SK-N-SH (cell line): ENCODE measurements around the gene ORC3. TPM values are rescaled to one million over a fixed set of nuclear protein-coding genes. Genes with fewer than 3 reads are reported as not detected.
"Not testable (repeated sequence)": the region's sequence is repeated elsewhere in the genome, so short reads cannot be mapped to it uniquely, and the experiment has no call there.

Experiments used
- CTCF ChIA-PET: fragments of 300-600, 350-600 bp; formaldehyde crosslinking; extraction: SDS; loops from one replicate; lab custom pipeline; 2021; lab: Yijun Ruan, JAX
- POLR2A ChIA-PET: fragments of 350-600 bp; sonication (Branson Sonifier 250); formaldehyde crosslinking; extraction: SDS; loops from one replicate; lab custom pipeline; 2020; ENCODE audit warnings: antibody characterized with exemption, inconsistent platforms; lab: Yijun Ruan, JAX
- DNase-seq: peaks from one replicate; pipeline ENCODE4 v3.0.0; 2012
- H2AFZ ChIP-seq: fragments of 200-600 bp; sonication (generic); 2 replicates; pipeline ENCODE4 v1.8.1; 2016; ENCODE audit warnings: antibody characterized with exemption, mild to moderate bottlenecking, low read depth
- H3F3A ChIP-seq: fragments of 200-600 bp; sonication (generic); replicated peaks from 2 replicates; pipeline ENCODE3; 2016; ENCODE audit warnings: antibody characterized with exemption, mild to moderate bottlenecking; ENCODE audit not compliant: insufficient read depth
- H3K27ac ChIP-seq, 2 experiments: fragments of 200-500 bp in 1 of 2; fragments of 200-600 bp in 1 of 2; sonication (Bioruptor generic) in 1 of 2; sonication (generic), shearing (Covaris generic) in 1 of 2; 2 replicates each; pipeline versions ENCODE4 v1.5.1 to v1.6.1; 2014 to 2016; ENCODE audit warnings: low read depth in 2 of 2, inconsistent platforms in 1 of 2, low read length in 1 of 2, mild to moderate bottlenecking in 1 of 2, mixed read lengths in 1 of 2
- H3K27me3 ChIP-seq: fragments of 200-600 bp; sonication (generic), shearing (Covaris generic); 2 replicates; pipeline ENCODE4 v1.6.1; 2016; ENCODE audit warnings: mixed run types; ENCODE audit not compliant: insufficient read depth
- H3K36me3 ChIP-seq, 2 experiments: fragments of 200-500 bp in 1 of 2; fragments of 200-600 bp in 1 of 2; sonication (Bioruptor generic) in 1 of 2; sonication (generic) in 1 of 2; replicated peaks in 1 of 2; 2 replicates each; pipeline versions ENCODE3 to v1.5.1; 2014 to 2016; ENCODE audit warnings: low read length in 1 of 2, mild to moderate bottlenecking in 1 of 2; ENCODE audit not compliant: insufficient read depth in 2 of 2, control insufficient read depth in 1 of 2
- H3K4me1 ChIP-seq, 2 experiments: fragments of 200-500 bp in 1 of 2; fragments of 200-600 bp in 1 of 2; sonication (Bioruptor generic) in 1 of 2; sonication (generic), shearing (Covaris generic) in 1 of 2; 2 replicates each; pipeline versions ENCODE4 v1.5.1 to v1.6.1; 2014 to 2016; ENCODE audit warnings: low read depth in 1 of 2, low read length in 1 of 2, mixed run types in 1 of 2; ENCODE audit not compliant: insufficient read depth in 2 of 2, control insufficient read depth in 1 of 2
- H3K4me2 ChIP-seq: fragments of 200-600 bp; sonication (generic), shearing (Covaris generic); 2 replicates; pipeline ENCODE4 v1.6.1; 2017; ENCODE audit warnings: mixed run types
- H3K4me3 ChIP-seq, 2 experiments: fragments of 200-500 bp in 1 of 2; fragments of 200-600 bp in 1 of 2; sonication (Bioruptor generic) in 1 of 2; sonication (generic), shearing (Covaris generic) in 1 of 2; 2 replicates each; pipeline versions ENCODE4 v1.5.1 to v1.8.1; 2014 to 2016; ENCODE audit warnings: low read depth in 2 of 2, inconsistent platforms in 1 of 2, low read length in 1 of 2, mild to moderate bottlenecking in 1 of 2, mixed read lengths in 1 of 2, moderate library complexity in 1 of 2
- H3K79me2 ChIP-seq: fragments of 200-600 bp; sonication (generic); 2 replicates; pipeline ENCODE4 v1.8.1; 2017; ENCODE audit warnings: mild to moderate bottlenecking; ENCODE audit not compliant: insufficient read depth
- H3K9ac ChIP-seq: fragments of 200-600 bp; sonication (generic); 2 replicates; pipeline ENCODE4 v1.6.1; 2017; ENCODE audit warnings: mixed run types
- H3K9me2 ChIP-seq: fragments of 200-600 bp; sonication (generic); 2 replicates; pipeline ENCODE4 v1.6.1; 2017; ENCODE audit warnings: mixed run types
- H3K9me3 ChIP-seq: fragments of 200-600 bp; sonication (generic); 2 replicates; pipeline ENCODE4 v1.6.1; 2017; ENCODE audit warnings: mixed run types, mild to moderate bottlenecking, moderate library complexity
- H4K20me1 ChIP-seq: fragments of 200-600 bp; sonication (generic); 2 replicates; pipeline ENCODE4 v1.6.1; 2017; ENCODE audit warnings: mild to moderate bottlenecking, mixed run types; ENCODE audit not compliant: insufficient read depth
- FOSL2 ChIP-seq: IDR thresholded peaks from 2 replicates; pipeline ENCODE4 v1.4.0; 2012; ENCODE audit warnings: low read depth, mild to moderate bottlenecking, moderate library complexity, borderline replicate concordance
- GABPA ChIP-seq: IDR thresholded peaks from 2 replicates; pipeline ENCODE4 v1.4.0; 2012; ENCODE audit warnings: low read depth, mild to moderate bottlenecking
- MEF2A ChIP-seq: IDR thresholded peaks from 2 replicates; pipeline ENCODE4 v1.4.0; 2012; ENCODE audit warnings: low read depth, borderline replicate concordance
- NFIC ChIP-seq: IDR thresholded peaks from 2 replicates; pipeline ENCODE4 v1.4.0; 2012; ENCODE audit warnings: borderline replicate concordance
- POLR2AphosphoS5 ChIP-seq: IDR thresholded peaks from 2 replicates; pipeline ENCODE4 v1.6.1; 2012; ENCODE audit warnings: low read depth, low read length
- SIN3A ChIP-seq: IDR thresholded peaks from 2 replicates; pipeline ENCODE4 v1.6.1; 2012; ENCODE audit warnings: low read depth, mild to moderate bottlenecking, low read length, moderate library complexity, borderline replicate concordance
- WGBS: methylation state at CpG from one replicate; pipeline ENCODE4 v1.1.6; 2017; ENCODE audit warnings: low lambda C conversion rate; 5-methylcytosine and 5-hydroxymethylcytosine counted together
- polyA plus RNA-seq, 3 experiments: library from polyadenylated mRNA; depleted of rRNA; stranded (reverse); fragments of >200 nt; gene quantifications; 2 replicates each; pipeline ENCODE4 v1.2.3, GENCODE V29; 2012
- TF ChIP-seq, protein P1 (sequence below): fragments of 150-350 bp; IDR thresholded peaks from 2 replicates; pipeline ENCODE4 v1.6.1; 2016; ENCODE audit warnings: mild to moderate bottlenecking, low read depth, low read length
- TF ChIP-seq, protein P2 (sequence below): IDR thresholded peaks from 2 replicates; pipeline ENCODE4; 2012
- TF ChIP-seq, protein P3 (sequence below): IDR thresholded peaks from 2 replicates; pipeline ENCODE4 v1.6.1; 2012; ENCODE audit warnings: mild to moderate bottlenecking, low read depth, low read length, moderate library complexity
- TF ChIP-seq, protein P4 (sequence below): IDR thresholded peaks from 2 replicates; pipeline ENCODE4 v1.4.0; 2012; ENCODE audit warnings: low read depth

Gene ORC3
- polyA plus RNA-seq, 1 of the 3 experiments (the other 2 are of a cell fraction), result 13.3 TPM

DNA sequence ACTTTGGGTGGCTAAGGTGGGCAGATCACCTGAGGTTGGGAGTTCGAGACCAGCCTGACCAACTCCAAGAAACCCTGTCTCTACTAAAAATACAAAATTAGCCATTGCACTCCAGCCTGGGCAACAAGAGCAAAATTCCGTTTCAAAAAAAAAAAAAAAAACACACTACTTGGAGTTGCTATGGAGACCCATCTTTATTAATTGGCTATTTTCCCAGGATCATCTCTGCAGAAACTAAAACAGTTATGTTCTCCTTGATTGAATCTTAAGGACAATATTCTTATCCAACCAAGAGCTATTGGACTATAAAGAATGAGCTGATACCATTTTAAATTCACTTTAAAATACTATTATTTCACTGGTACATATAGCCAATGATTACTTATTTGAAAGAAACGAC is 97.4 kb downstream of the ORC3 start:
- H4K20me1 ChIP-seq, result peaks cover 100% of the 10 kb centered on the region
- H3K36me3 ChIP-seq, result peaks cover 0 to 8% of the 10 kb centered on the region in 2 experiments
- peaks cover 100% of the 10 kb centered on the region for H3K79me2 ChIP-seq
- TF ChIP-seq, protein P1, sequence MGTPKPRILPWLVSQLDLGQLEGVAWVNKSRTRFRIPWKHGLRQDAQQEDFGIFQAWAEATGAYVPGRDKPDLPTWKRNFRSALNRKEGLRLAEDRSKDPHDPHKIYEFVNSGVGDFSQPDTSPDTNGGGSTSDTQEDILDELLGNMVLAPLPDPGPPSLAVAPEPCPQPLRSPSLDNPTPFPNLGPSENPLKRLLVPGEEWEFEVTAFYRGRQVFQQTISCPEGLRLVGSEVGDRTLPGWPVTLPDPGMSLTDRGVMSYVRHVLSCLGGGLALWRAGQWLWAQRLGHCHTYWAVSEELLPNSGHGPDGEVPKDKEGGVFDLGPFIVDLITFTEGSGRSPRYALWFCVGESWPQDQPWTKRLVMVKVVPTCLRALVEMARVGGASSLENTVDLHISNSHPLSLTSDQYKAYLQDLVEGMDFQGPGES, result no peak
- TF ChIP-seq, protein P2, sequence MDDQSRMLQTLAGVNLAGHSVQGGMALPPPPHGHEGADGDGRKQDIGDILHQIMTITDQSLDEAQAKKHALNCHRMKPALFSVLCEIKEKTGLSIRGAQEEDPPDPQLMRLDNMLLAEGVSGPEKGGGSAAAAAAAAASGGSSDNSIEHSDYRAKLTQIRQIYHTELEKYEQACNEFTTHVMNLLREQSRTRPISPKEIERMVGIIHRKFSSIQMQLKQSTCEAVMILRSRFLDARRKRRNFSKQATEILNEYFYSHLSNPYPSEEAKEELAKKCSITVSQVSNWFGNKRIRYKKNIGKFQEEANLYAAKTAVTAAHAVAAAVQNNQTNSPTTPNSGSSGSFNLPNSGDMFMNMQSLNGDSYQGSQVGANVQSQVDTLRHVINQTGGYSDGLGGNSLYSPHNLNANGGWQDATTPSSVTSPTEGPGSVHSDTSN, result no peak
- TF ChIP-seq FOSL2 (no peak), SIN3A (no peak), MEF2A (no peak), NFIC (no peak)
- no peak overlapping the region for H3K9ac ChIP-seq
- no peaks in the 10 kb centered on the region for H3K27me3 ChIP-seq
- 71% methylated on average over 3 of the region's 3 CpGs for WGBS
- H3K4me2 ChIP-seq, result no peak overlapping the region
- H3K4me1 ChIP-seq, result no peaks in the 10 kb centered on the region; a peak in 1 of 4 replicates
- ChIA-PET POLR2A (no interaction called here), CTCF (interaction anchor here (2.4 kb wide), 1 partner anchor 10 kb away, joined by 10 read pairs; no protein-coding TSS in a partner anchor)
- DNase-seq, result no peak
- H3K9me2 ChIP-seq, result no peaks in the 10 kb centered on the region
- H2AFZ ChIP-seq, result no peak overlapping the region
- H3K27ac ChIP-seq, result no peak overlapping the region
- no peak overlapping the region for H3K4me3 ChIP-seq
- H3F3A ChIP-seq, result no peaks in the 10 kb centered on the region
- no peaks in the 10 kb centered on the region for H3K9me3 ChIP-seq

DNA sequence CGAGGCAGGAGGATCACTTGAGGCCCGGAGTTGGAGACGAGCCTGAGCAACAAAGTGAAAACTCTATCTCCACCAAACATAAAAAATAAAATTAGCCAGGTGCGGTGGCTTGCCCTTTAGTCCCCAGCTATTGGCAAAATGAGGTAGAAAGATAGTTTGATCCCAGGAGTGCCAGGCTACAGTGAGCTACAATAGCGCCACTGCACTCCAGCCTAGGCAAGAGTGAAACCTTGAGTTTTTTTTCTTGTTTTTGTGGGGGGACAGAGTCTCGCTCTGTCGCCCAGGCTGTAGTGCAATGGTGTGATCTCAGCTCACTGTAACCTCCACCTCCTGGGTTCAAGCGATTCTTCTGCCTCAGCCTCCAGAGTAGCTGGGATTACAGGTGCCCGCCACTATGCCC is 98.0 kb downstream of the ORC3 start:
- H3K9ac ChIP-seq, H3K9me2 ChIP-seq, H3K36me3 ChIP-seq, H3K4me2 ChIP-seq, H3K27ac ChIP-seq, H3K4me1 ChIP-seq, H3F3A ChIP-seq, H3K4me3 ChIP-seq, DNase-seq, POLR2A ChIA-PET, H3K27me3 ChIP-seq, H3K9me3 ChIP-seq, H2AFZ ChIP-seq: not testable (repeated sequence)
- peaks cover 100% of the 10 kb centered on the region for H3K79me2 ChIP-seq
- H4K20me1 ChIP-seq, result peaks cover 100% of the 10 kb centered on the region
- WGBS, result 95% methylated on average over 9 of the region's 9 CpGs
- CTCF ChIA-PET, result interaction anchor here (2.4 kb wide), 1 partner anchor 10 kb away, joined by 10 read pairs; no protein-coding TSS in a partner anchor

DNA sequence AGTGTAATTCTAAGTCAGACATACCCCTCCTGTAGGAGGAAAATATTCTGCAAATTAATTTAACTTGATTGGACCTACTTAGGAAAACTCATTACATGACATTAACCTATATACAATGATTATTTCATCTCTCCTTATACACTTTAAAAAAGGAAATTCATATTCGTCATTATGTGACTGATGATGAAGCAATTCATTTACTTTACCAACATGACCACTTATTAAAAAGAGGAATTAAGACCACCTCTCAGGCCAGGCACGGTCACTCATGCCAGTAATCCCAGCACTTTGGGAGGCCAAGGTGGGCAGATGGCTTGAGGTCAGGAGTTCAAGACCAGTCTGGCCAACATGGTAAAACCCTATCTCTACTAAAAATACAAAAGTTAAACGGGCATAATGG is 100.5 kb downstream of the ORC3 start:
- Histone ChIP-seq H4K20me1 (peaks cover 100% of the 10 kb centered on the region), H3F3A (peaks cover 10% of the 10 kb centered on the region), H3K4me2 (no peak overlapping the region), H3K9me3 (no peaks in the 10 kb centered on the region), H3K4me1 (peaks cover 3 to 14% of the 10 kb centered on the region in 2 experiments; a peak in 3 of 4 replicates), H3K36me3 (peaks cover 0 to 19% of the 10 kb centered on the region in 2 experiments), H3K9ac (no peak overlapping the region), H3K9me2 (no peaks in the 10 kb centered on the region), H3K27me3 (no peaks in the 10 kb centered on the region), H3K27ac (no peak overlapping the region), H2AFZ (no peak overlapping the region), H3K4me3 (no peak overlapping the region), H3K79me2 (peaks cover 100% of the 10 kb centered on the region)
- no peak for DNase-seq
- WGBS, result 91% methylated on average over 3 of the region's 3 CpGs
- TF ChIP-seq, protein P3, sequence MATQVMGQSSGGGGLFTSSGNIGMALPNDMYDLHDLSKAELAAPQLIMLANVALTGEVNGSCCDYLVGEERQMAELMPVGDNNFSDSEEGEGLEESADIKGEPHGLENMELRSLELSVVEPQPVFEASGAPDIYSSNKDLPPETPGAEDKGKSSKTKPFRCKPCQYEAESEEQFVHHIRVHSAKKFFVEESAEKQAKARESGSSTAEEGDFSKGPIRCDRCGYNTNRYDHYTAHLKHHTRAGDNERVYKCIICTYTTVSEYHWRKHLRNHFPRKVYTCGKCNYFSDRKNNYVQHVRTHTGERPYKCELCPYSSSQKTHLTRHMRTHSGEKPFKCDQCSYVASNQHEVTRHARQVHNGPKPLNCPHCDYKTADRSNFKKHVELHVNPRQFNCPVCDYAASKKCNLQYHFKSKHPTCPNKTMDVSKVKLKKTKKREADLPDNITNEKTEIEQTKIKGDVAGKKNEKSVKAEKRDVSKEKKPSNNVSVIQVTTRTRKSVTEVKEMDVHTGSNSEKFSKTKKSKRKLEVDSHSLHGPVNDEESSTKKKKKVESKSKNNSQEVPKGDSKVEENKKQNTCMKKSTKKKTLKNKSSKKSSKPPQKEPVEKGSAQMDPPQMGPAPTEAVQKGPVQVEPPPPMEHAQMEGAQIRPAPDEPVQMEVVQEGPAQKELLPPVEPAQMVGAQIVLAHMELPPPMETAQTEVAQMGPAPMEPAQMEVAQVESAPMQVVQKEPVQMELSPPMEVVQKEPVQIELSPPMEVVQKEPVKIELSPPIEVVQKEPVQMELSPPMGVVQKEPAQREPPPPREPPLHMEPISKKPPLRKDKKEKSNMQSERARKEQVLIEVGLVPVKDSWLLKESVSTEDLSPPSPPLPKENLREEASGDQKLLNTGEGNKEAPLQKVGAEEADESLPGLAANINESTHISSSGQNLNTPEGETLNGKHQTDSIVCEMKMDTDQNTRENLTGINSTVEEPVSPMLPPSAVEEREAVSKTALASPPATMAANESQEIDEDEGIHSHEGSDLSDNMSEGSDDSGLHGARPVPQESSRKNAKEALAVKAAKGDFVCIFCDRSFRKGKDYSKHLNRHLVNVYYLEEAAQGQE, result no peak
- TF ChIP-seq GABPA (no peak), POLR2AphosphoS5 (no peak)
- TF ChIP-seq, protein P4, sequence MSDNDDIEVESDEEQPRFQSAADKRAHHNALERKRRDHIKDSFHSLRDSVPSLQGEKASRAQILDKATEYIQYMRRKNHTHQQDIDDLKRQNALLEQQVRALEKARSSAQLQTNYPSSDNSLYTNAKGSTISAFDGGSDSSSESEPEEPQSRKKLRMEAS, result no peak
- CTCF ChIA-PET, result interaction anchor here (1.6 kb wide), 1 partner anchor 17 kb away, joined by 4 read pairs; no protein-coding TSS in a partner anchor
- POLR2A ChIA-PET, result no interaction called here
